Lower lobe of right lung (tissue), 2 donors: ENCODE data around the gene SLC9C2. TPM values are rescaled to one million over a fixed set of nuclear protein-coding genes. Genes with fewer than 3 reads are reported as not detected.
"Not testable (repeated sequence)": the region's sequence is repeated elsewhere in the genome, so short reads cannot be mapped to it uniquely, and the experiment has no call there.

Source experiments
- ATAC-seq, 2 donors: fragments of 200-7000 bp; cut with Tn5 transposase; one replicate each; pipeline ENCODE4 v1.9.1; 2020 to 2022; ENCODE audit warnings: mild to moderate bottlenecking in 2 of 2, moderate library complexity in 2 of 2
- DNase-seq: peaks from one replicate; pipeline ENCODE4 v3.0.0-alpha.2; 2020
- H3K27ac ChIP-seq: fragments of 200-600 bp; one replicate; pipeline ENCODE4 v1.8.0; 2022
- H3K27me3 ChIP-seq: fragments of 200-600 bp; one replicate; pipeline ENCODE4 v1.8.0; 2022; ENCODE audit warnings: low read depth
- H3K36me3 ChIP-seq: fragments of 200-600 bp; one replicate; pipeline ENCODE4 v1.8.0; 2022; ENCODE audit warnings: mild to moderate bottlenecking
- H3K4me1 ChIP-seq: fragments of 200-600 bp; one replicate; pipeline ENCODE4 v1.8.0; 2022
- H3K4me3 ChIP-seq: fragments of 200-600 bp; one replicate; pipeline ENCODE4 v1.8.0; 2022; ENCODE audit warnings: mild to moderate bottlenecking
- H3K9me3 ChIP-seq: fragments of 200-600 bp; one replicate; pipeline ENCODE4 v1.8.0; 2022
- CTCF ChIP-seq: fragments of 200-600 bp; IDR thresholded peaks from one replicate; pipeline ENCODE4 v1.8.0; 2022; ENCODE audit warnings: antibody characterized with exemption, mild to moderate bottlenecking
- intact Hi-C: fragments of 100-400 bp; cut with DNase I; formaldehyde crosslinking; loops from one replicate; pipeline ENCODE4 v1.11.0; 2022
- total RNA-seq: library from RNA; stranded (reverse); fragmentation: NEBNext Ultra II Directional; extraction: Animal tissue kit (Norgen Biotek cat#: 25700); gene quantifications from one replicate; pipeline ENCODE4 v1.2.1, GENCODE V29; 2021
- donor health status: DM: no; HTN: yes; CAD: no; lungs with severe emphysema.

Gene SLC9C2
- total RNA-seq, 1 donor from 2014 or later = 1.4 TPM

DNA sequence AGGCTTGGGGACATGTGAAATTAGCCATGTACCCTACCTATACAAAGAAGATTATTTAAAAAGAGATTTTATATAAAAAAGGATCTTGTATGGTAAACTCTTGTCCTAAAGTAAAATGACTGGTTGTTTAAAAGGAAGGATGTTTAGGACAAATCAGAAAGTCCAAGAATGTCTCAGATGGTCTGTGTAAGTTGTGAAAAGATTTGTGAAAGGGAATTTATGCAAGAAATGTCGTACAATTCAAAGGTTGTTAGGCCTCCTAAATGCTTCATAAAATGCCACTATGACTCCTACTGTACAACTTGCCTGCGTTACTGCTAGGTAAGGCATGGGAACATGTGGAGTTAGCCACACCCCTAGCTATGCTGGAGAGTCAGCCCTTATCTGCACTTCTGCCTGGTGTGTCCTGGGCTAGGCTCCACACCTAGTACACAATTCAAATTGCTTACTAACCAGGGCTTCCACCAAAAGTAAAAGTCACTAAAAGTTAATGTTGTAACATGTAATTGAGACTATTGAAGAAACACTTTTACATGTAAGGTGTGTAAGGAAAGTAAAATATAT, 106.0 kb downstream of the SLC9C2 start:
- H3K27ac ChIP-seq = no peak overlapping the region
- no peak overlapping the region for H3K4me3 ChIP-seq
- H3K27me3 ChIP-seq = no peaks in the 10 kb centered on the region
- no peaks in the 10 kb centered on the region for H3K4me1 ChIP-seq
- no peak for TF ChIP-seq CTCF
- no peaks in the 10 kb centered on the region for H3K36me3 ChIP-seq
- intact Hi-C loops = no loop called here
- ATAC-seq (peak in 1 of 2 donors; percentile 59), DNase-seq (no peak)
- H3K9me3 ChIP-seq = no peaks in the 10 kb centered on the region

- DNase-seq = no peak
- no peak overlapping the region for H3K4me3 ChIP-seq
- H3K27ac ChIP-seq = no peak overlapping the region
- H3K9me3 ChIP-seq = no peaks in the 10 kb centered on the region
- H3K36me3 ChIP-seq = no peaks in the 10 kb centered on the region
- intact Hi-C loops = no loop called here
- no peak for ATAC-seq
- no peak for TF ChIP-seq CTCF
- H3K4me1 ChIP-seq = no peaks in the 10 kb centered on the region
- H3K27me3 ChIP-seq = no peaks in the 10 kb centered on the region
Observed at GRCh38 chr1:173495609-173496267, 107.1 kb downstream of the SLC9C2 start.

DNA sequence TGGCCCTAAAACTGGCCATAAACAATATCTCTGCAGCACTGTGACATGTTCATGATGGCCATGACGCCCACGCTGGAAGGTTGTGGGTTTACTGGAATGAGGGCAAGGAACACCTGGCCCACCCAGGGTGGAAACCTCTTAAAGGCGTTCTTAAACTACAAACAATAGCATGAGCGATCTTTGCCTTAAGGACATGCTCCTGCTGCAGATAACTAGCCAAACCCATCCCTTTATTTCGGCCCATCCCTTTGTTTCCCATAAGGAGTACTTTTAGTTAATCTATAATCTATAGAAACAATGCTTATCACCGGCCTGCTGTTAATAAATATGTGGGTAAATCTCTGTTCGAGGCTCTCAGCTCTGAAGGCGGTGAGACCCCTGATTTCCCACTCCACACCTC, 109.7 kb downstream of the SLC9C2 start:
- H3K9me3 ChIP-seq, intact Hi-C loops, DNase-seq, H3K4me3 ChIP-seq, H3K27me3 ChIP-seq, ATAC-seq, H3K4me1 ChIP-seq, H3K27ac ChIP-seq: not testable (repeated sequence)
- peaks cover 21% of the 10 kb centered on the region for H3K36me3 ChIP-seq

GRCh38 chr1:173491508-173491907, 111.4 kb downstream of the SLC9C2 start:
- no peak for DNase-seq
- intact Hi-C loops = no loop called here
- peaks cover 37% of the 10 kb centered on the region for H3K36me3 ChIP-seq
- no peak overlapping the region for H3K27ac ChIP-seq
- ATAC-seq = no peak
- H3K27me3 ChIP-seq = no peaks in the 10 kb centered on the region
- TF ChIP-seq CTCF = no peak
- H3K9me3 ChIP-seq = no peaks in the 10 kb centered on the region
- H3K4me3 ChIP-seq = no peak overlapping the region
- H3K4me1 ChIP-seq = no peaks in the 10 kb centered on the region

DNA sequence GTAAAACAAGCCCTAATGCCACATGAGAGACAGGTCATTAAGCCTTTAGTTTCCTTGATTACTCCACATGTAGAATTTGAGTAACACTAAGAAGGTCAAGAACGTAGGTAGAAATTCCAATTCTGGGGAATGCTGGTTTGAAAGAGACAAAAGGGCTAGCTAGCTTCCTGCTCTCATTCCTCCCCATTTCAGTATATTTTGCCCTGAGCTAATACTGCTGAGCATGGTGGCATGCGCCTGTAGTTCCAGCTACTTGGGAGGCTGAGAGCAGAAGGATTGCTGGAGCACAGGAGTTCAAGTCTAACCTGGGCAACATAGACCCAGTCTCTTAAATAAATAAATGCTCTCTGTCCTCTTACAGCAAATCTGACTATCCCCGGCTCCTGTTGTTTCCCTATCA, 112.9 kb downstream of the SLC9C2 start:
- H3K36me3 ChIP-seq = peaks cover 53% of the 10 kb centered on the region
- H3K4me3 ChIP-seq = no peak overlapping the region
- no peak for ATAC-seq
- no peak for TF ChIP-seq CTCF
- no peaks in the 10 kb centered on the region for H3K4me1 ChIP-seq
- intact Hi-C loops = no loop called here
- DNase-seq = no peak
- no peaks in the 10 kb centered on the region for H3K9me3 ChIP-seq
- no peaks in the 10 kb centered on the region for H3K27me3 ChIP-seq
- H3K27ac ChIP-seq = no peak overlapping the region

GRCh38 chr1:173489149-173489600, 113.7 kb downstream of the SLC9C2 start:
- no peak overlapping the region for H3K4me3 ChIP-seq
- intact Hi-C loops = no loop called here
- H3K27me3 ChIP-seq = no peaks in the 10 kb centered on the region
- no peaks in the 10 kb centered on the region for H3K9me3 ChIP-seq
- H3K36me3 ChIP-seq = peaks cover 60% of the 10 kb centered on the region
- H3K4me1 ChIP-seq = no peaks in the 10 kb centered on the region
- H3K27ac ChIP-seq = no peak overlapping the region
- ATAC-seq (peak in 1 of 2 donors; percentile 7), DNase-seq (no peak)
- TF ChIP-seq CTCF = no peak
